Measurements from ENCODE around the gene CLEC2D.

DNA sequence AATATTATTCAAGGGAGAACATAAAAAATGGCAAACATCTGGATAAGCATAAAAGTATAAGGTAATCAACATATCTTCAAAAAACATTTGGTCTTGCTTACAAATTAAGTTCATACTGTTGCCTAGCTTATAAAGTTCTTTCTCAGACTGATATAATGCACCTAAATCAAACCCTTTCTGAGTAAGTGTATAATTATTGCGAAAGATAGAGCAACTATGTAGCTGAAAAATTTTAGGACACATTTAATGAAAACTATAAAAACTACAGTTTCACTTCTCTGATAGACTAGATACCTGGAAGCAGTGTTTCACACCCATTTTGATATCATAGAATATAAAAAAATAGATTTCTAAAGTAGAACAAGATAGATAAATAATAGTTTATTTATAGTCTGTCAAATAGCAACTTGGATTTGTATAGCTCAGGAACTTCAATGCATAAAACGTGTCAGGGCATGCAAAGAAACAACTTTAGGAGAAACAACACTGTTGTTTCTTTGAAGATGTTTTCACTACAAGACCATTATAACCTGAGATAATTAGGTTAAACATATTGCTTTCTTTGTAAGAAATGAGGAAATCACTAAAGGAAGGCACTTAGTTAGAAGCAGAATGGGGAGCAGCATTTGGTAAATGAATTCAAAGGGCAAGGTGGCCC is 55.8 kb downstream of the CLEC2D start:
- TF ChIP-seq, protein P1, sequence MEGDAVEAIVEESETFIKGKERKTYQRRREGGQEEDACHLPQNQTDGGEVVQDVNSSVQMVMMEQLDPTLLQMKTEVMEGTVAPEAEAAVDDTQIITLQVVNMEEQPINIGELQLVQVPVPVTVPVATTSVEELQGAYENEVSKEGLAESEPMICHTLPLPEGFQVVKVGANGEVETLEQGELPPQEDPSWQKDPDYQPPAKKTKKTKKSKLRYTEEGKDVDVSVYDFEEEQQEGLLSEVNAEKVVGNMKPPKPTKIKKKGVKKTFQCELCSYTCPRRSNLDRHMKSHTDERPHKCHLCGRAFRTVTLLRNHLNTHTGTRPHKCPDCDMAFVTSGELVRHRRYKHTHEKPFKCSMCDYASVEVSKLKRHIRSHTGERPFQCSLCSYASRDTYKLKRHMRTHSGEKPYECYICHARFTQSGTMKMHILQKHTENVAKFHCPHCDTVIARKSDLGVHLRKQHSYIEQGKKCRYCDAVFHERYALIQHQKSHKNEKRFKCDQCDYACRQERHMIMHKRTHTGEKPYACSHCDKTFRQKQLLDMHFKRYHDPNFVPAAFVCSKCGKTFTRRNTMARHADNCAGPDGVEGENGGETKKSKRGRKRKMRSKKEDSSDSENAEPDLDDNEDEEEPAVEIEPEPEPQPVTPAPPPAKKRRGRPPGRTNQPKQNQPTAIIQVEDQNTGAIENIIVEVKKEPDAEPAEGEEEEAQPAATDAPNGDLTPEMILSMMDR (IDR thresholded peaks at IDR 0.05; ENCODE audit: extremely low read depth in 1 of 2, insufficient read depth in 1 of 2, low read depth in 1 of 2, low read length in 2 of 2): no peak
- TF ChIP-seq POLR2A (IDR thresholded peaks at IDR 0.05; ENCODE audit: low read depth, low read length) (no peak), GATA2 (IDR thresholded peaks at IDR 0.05; ENCODE audit: insufficient read depth, insufficient read length, low read depth, low read length) (no peak), POLR2AphosphoS5 (IDR thresholded peaks at IDR 0.05; ENCODE audit: insufficient read depth, low read depth, low read length) (no peak), EZH2 (IDR thresholded peaks at IDR 0.05; ENCODE audit: borderline replicate concordance, low read depth, low read length, severe bottlenecking) (no peak), JUN (IDR thresholded peaks at IDR 0.05; ENCODE audit: borderline replicate concordance, insufficient read depth, insufficient read length, low read depth) (no peak), MYC (IDR thresholded peaks at IDR 0.05; ENCODE audit: low read depth, low read length) (no peak)
- TF ChIP-seq, protein P2, sequence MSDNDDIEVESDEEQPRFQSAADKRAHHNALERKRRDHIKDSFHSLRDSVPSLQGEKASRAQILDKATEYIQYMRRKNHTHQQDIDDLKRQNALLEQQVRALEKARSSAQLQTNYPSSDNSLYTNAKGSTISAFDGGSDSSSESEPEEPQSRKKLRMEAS (IDR thresholded peaks at IDR 0.05; ENCODE audit: insufficient read depth, insufficient read length): no peak

Data from endothelial cell of umbilical vein (primary cell).